LNCaP clone FGC (cell line): ENCODE measurements around the gene SYTL3.
"Not testable (repeated sequence)": the region's sequence is repeated elsewhere in the genome, so short reads cannot be mapped to it uniquely, and the experiment has no call there.

Experiments
- DNase-seq: peaks from one replicate; pipeline ENCODE4 v3.0.0-alpha.2; 2011; ENCODE audit warnings: low read depth
- H3K4me3 ChIP-seq: 2 replicates; pipeline ENCODE4 v1.5.1; 2011; ENCODE audit warnings: mild to moderate bottlenecking, low read depth, low read length, control low read depth
- CTCF ChIP-seq: IDR thresholded peaks from 2 replicates; pipeline ENCODE4 v1.5.1; 2012; ENCODE audit warnings: mild to moderate bottlenecking; ENCODE audit not compliant: control insufficient read depth, insufficient read depth; ENCODE audit errors: extremely low read depth

The SYTL3 gene

DNA sequence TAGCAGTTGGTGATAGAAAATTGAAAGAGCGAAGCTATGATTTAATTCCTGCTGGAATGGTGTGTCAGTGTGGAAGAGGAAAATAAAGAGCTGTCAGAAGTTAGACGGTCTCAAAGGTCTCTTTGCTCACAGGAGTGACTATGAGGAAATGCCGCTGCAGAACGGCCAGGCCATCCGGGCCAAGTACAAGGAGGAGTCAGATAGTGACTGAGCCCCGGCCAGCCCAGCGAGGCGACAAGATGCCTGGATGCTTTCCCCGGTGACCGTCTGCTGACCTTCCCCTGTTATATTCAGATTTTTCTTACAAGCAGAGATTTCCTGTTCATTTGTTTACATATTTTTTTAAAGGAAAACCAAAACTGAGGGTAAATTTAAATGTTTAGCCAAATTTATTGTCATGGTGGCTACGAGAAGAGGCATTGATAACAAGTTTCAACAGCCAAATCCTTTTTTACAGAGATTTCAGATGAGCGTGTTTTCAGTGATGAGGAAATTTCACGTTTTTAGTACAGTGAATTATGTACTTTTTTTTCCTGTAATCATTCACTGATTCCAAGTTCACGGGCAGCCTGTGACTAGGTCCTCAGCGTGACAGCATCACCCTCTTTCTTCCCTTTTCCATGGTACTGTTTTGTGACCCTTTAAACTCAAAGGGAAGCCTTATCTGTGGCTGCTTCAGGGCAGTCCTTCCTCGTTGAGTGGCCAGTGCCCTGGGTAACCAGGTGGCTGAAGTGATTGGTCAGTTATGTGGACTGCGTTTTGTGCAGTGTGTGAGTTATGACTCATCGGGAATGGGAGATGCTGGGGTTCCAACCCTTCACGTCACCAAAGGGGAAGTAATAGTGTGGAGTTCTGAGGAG is 17.9 kb upstream of the SYTL3 start:
- H3K4me3 ChIP-seq = no peak overlapping the region
- DNase-seq = no peak
- TF ChIP-seq CTCF = no peak

DNA sequence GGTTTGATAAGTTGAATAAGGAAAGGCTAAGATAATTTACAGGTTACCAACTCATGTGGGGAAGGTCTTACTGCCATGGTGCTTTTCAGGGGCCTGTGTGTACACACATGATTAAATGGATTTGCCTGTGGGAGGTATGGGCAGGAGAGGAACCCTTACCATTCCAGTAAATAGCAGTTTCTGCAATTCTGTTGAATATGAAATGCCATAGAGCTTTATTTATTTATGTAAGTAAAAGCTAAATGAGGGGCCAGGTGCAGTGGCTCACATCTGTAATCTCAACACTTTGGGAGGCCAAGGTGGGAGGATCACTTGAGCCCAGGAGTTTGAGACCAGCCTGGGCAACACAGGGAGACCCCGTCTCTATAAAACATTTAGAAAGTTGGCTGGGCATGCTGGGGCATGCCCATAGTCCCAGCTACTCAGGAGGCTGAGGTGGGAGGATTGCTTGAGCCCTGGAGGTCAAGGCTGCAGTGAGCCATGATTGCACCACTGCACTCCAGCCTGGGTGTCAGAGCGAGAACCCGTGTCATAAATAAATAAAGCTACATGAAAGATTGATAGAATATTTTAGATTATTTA is 17.2 kb upstream of the SYTL3 start:
- not testable (repeated sequence) for H3K4me3 ChIP-seq, DNase-seq

- TF ChIP-seq CTCF = no peak
Measured at GRCh38 chr6:158633127-158633526, 16.7 kb upstream of the SYTL3 start.

GRCh38 chr6:158634695-158635426 is 15.0 kb upstream of the SYTL3 start:
- no peak overlapping the region for H3K4me3 ChIP-seq

More at GRCh38 chr6:158633127-158633526, 16.7 kb upstream of the SYTL3 start:
- no peak overlapping the region for H3K4me3 ChIP-seq
- no peak for DNase-seq

DNA sequence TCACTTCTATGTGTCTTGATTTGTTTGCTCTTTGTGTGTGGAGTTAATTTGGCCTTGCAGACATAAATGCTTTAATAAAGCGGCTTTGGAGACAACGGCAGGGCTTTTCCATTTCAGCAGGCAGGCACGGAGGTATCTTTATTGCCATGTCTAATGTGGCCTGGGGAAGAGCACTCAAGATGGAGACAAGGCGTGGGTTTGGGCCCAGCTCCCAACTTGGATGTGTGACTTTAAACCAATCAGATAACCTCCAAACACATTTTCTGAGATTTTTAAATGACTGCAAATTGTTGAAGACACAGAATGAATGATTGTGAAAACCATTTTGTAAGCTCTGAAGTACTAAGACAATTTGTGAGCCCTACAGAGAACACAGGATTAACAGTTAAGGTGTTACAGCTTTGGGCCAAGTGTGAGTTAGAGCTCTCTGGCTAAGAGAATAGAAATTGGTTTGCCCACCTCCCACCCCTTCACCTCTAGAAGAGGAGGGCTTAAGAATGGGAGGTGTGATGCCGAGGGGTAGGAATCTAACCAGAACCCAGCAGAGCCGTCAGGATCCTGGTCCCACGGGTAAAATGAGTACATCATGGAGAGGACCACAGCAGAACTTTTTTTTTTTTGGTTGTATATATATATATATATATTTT is 14.3 kb upstream of the SYTL3 start:
- no peak for DNase-seq
- H3K4me3 ChIP-seq = no peak overlapping the region
- TF ChIP-seq CTCF = no peak

More at GRCh38 chr6:158634695-158635426, 15.0 kb upstream of the SYTL3 start:
- no peak for DNase-seq
- TF ChIP-seq CTCF = no peak

DNA sequence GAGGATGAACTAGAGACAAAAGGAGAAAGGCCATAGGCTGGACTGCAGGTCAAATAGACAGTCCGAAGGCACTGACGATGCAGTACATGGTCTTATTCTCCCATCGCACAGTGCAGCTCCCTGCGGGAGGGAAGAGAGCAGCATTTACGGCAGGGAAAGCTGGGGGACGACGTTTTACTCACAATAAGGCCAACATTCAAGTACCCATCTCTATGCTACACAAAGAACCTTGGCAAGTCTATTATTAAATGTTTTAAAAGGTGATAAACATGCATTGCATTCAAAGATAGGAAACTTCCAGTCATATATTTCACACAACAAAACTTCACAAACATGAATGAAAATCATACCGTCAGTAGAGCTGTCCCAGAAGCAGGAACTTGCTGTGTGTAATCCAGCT is 13.1 kb upstream of the SYTL3 start:
- no peak for DNase-seq
- no peak overlapping the region for H3K4me3 ChIP-seq
- no peak for TF ChIP-seq CTCF
